ENCODE data around the gene CPNE4.

CPNE4 gene

DNA sequence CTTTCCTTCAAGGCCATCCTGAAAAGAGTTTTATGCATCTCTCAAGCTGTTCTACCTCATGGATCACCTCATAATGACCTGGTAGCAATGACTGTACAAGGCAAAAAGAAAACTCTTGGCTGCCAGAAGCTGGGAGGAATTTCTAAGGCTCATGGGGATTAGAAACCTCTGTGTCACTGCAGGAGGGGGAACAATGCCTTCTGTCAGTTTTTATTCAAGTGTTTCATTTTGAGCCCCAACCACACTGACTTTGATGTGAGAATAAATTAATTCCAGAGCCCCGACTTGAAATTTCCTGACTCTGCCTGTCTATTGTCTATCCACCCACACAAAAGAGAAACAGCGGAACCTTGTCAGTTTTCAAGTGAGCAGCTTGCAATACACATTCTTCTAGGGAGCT is 473.3 kb downstream of the CPNE4 start:
- no peak for DNase-seq
- no peak overlapping the region for H3K27ac Mint-ChIP-seq

DNA sequence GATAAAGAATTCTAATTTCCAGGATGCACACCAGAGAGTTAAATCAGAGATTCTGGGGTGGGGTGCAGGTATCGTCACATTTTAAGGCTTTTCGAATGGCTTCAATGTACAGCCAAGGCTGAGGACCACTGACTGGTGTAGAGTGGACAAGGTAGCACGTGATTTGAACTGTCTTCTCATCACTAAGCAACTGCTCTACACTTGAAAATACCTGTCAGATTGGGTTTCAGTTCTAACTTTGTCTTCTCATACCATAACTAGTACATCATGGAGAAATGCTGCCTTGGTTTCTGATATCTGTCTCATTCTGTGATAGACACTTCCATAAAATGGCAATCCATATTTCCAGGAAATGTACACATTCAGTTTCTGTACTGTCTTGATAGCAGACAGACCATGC is 474.0 kb downstream of the CPNE4 start:
- H3K27ac Mint-ChIP-seq = no peak overlapping the region
- H3K4me3 Mint-ChIP-seq = no peak overlapping the region
- peaks cover 60% of the 10 kb centered on the region for H3K27me3 Mint-ChIP-seq
- no peaks in the 10 kb centered on the region for H3K9me3 Mint-ChIP-seq
- DNase-seq = no peak
- no peaks in the 10 kb centered on the region for H3K4me1 Mint-ChIP-seq (ENCODE audit: low read depth)
- H3K36me3 Mint-ChIP-seq (ENCODE audit: low read depth) = no peaks in the 10 kb centered on the region

More for the DNA sequence above, 473.3 kb downstream of the CPNE4 start:
- Mint-ChIP-seq H3K9me3 (no peaks in the 10 kb centered on the region), H3K36me3 (ENCODE audit: low read depth) (no peaks in the 10 kb centered on the region), H3K27me3 (peaks cover 65% of the 10 kb centered on the region), H3K4me3 (no peak overlapping the region), H3K4me1 (ENCODE audit: low read depth) (no peaks in the 10 kb centered on the region)

DNA sequence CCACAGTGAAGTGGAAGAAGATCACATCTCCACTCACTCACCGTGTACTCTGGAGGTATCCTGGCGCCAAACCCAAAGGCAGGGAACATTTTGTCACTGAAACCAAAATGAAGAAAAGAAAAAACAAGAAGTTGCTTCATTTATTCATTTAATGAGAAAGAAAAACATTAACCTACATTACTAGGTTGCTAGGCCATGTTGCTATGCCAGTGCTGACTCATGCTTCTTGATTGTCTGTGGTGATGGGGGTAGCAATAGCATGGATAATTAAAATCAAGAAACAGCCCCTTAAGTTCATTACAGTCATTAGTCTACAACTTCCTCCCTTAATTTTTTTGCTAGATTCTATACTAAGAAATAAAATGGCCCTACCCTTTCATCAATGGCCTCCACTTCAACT is 479.4 kb downstream of the CPNE4 start:
- no peak for DNase-seq
- H3K27ac Mint-ChIP-seq = no peak overlapping the region
- no peaks in the 10 kb centered on the region for H3K4me1 Mint-ChIP-seq (ENCODE audit: low read depth)
- H3K9me3 Mint-ChIP-seq = no peaks in the 10 kb centered on the region
- H3K27me3 Mint-ChIP-seq = peaks cover 25% of the 10 kb centered on the region
- H3K4me3 Mint-ChIP-seq = no peak overlapping the region
- no peaks in the 10 kb centered on the region for H3K36me3 Mint-ChIP-seq (ENCODE audit: low read depth)

DNA sequence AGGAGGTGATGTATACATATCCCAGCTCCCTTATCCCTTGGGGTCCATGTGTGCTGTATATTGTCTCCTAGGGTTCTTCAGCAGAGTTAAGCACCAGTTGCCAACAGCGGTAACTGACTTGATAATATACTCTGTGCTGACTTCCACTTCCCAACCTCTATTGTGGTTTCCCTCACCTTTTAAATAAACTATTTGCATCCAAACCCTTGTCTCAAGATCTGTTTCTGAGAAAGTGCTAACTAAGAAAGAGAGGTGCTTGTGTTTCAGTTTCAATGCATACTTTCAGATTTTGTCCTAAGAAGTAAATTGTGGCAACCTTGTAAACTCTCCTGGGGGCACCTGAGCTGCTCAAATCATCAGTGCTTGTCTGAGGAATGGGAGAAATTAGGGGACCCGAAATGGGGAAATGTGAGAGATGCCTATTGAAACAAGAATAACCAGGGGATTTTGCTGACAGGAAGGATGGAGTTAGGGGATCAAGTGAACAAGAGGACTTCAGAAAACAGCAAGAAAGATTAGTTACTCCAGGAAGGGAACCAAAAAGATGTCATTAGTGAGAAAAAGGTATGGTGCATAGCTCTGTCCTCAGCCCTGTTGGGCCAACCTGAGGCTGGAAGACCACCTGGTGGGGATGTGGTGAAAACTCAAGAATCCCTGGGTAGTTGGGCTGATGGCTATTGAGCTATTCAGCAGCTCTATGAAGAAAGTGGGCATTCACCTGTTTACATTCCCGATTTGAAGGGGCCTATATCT is 481.1 kb downstream of the CPNE4 start:
- Mint-ChIP-seq H3K4me3 (no peak overlapping the region), H3K27ac (no peak overlapping the region), H3K9me3 (no peaks in the 10 kb centered on the region), H3K36me3 (ENCODE audit: low read depth) (no peaks in the 10 kb centered on the region), H3K4me1 (ENCODE audit: low read depth) (no peaks in the 10 kb centered on the region), H3K27me3 (peaks cover 14% of the 10 kb centered on the region)
- DNase-seq = no peak

DNA sequence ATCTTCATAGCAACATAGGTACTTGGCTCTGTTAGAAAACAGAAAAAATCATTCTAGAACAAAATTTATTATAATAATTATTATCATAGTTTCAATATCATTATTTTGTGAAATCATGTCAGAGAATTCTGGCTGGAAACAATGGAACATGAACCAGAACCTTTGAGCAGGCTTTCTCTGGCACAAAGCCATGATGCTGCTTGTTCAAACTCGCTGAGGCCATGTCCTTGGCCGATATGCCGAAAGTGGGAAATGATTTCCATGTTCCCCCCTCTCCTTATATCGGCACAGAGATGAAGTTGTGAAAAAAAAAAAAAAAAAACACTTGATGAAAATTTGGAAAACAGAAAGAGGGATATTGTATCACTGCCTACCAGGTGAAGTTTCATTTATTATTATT is 483.1 kb downstream of the CPNE4 start:
- H3K36me3 Mint-ChIP-seq (ENCODE audit: low read depth) = no peaks in the 10 kb centered on the region
- DNase-seq = no peak
- no peaks in the 10 kb centered on the region for H3K9me3 Mint-ChIP-seq
- H3K4me3 Mint-ChIP-seq = no peak overlapping the region
- H3K27me3 Mint-ChIP-seq = peaks cover 16% of the 10 kb centered on the region
- no peak overlapping the region for H3K27ac Mint-ChIP-seq
- H3K4me1 Mint-ChIP-seq (ENCODE audit: low read depth) = no peaks in the 10 kb centered on the region

DNA sequence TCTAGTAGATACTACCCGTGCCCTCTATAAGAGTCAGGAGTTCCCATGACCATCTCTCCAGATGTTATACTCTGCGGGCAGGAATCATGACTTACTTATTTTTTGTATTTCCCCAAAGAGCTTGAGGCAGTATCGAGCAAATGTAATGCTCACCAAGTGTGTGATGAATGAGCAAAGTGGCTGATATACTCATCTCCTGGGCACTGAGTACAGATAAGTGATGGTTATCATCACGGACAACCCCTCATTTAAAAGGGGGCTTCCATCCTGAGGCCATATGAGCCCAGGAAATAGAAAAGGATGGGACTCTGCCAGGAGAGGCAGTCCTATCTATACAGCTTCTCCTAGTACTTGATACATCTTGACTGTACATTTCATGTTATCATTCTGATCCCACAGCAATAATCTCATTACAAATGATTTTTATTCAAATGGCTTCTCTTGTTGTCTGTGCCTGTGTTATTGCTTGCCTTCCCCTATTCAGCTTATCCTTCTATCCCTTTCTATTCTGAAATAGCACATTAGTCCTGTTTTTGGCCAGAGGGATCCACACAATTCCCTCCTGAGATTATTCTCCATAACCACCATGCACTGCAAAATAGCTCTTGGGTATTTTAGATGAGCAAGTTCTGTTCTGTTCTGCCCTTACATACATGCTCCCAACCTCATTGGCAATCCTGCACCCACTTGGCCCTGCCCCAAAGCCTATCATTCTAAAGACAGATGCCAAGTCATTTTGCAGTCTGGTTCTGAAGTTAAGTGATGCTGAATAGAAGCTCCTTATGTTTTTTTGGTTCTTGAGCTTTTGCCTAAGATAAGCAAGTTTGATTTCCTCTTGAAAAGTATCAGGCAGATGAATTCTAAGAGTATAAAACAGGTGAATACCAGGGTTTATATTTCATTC is 484.0 kb downstream of the CPNE4 start:
- no peaks in the 10 kb centered on the region for H3K9me3 Mint-ChIP-seq
- H3K27ac Mint-ChIP-seq = no peak overlapping the region
- no peaks in the 10 kb centered on the region for H3K4me1 Mint-ChIP-seq (ENCODE audit: low read depth)
- no peak for DNase-seq
- peaks cover 21% of the 10 kb centered on the region for H3K27me3 Mint-ChIP-seq
- no peak overlapping the region for H3K4me3 Mint-ChIP-seq
- no peaks in the 10 kb centered on the region for H3K36me3 Mint-ChIP-seq (ENCODE audit: low read depth)

DNA sequence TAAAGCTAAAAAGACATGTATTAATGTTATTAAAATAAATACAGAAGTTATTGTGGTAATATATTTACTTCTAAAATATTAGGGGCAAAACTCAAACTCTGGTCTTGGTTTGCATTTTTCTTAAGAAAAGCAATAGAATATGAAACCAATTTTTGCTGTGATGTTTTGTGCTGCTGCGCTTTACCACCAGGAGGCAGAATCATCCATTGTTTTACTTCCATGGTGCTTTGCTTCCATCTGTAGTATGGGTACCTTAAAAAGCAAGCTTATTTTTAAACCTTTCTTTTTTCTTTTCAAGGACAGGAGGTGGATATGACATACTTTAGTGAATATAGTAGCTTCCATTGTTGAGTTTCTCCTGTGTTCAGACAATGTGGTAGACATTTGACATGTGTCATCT is 485.5 kb downstream of the CPNE4 start:
- H3K9me3 Mint-ChIP-seq = no peaks in the 10 kb centered on the region
- H3K4me1 Mint-ChIP-seq (ENCODE audit: low read depth) = no peaks in the 10 kb centered on the region

DNA sequence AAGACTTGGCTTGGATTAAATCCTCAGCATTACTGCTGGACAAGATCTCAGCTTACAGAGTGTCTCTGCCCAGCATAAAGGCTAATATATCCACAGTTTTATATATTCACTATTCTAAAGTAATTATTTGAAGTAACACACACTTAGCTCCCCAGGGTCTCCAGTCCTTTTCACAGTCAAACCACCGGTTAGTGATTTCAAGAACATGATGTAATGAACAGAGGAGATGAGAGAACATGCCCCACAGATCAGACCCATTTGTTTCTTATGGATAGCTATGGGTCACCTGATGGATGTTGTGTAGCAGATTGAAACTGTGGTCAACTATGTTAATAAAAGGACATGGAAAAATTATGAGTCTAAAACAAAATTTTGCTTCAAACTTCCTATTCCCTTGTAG is 487.2 kb downstream of the CPNE4 start:
- DNase-seq = no peak
- Mint-ChIP-seq H3K9me3 (no peaks in the 10 kb centered on the region), H3K36me3 (ENCODE audit: low read depth) (no peaks in the 10 kb centered on the region), H3K4me1 (ENCODE audit: low read depth) (no peaks in the 10 kb centered on the region), H3K27ac (no peak overlapping the region), H3K4me3 (no peak overlapping the region), H3K27me3 (peaks cover 20% of the 10 kb centered on the region)

More for the DNA sequence above, 485.5 kb downstream of the CPNE4 start:
- Mint-ChIP-seq H3K27ac (no peak overlapping the region), H3K27me3 (peaks cover 23% of the 10 kb centered on the region), H3K36me3 (ENCODE audit: low read depth) (no peaks in the 10 kb centered on the region), H3K4me3 (no peak overlapping the region)
- no peak for DNase-seq

DNA sequence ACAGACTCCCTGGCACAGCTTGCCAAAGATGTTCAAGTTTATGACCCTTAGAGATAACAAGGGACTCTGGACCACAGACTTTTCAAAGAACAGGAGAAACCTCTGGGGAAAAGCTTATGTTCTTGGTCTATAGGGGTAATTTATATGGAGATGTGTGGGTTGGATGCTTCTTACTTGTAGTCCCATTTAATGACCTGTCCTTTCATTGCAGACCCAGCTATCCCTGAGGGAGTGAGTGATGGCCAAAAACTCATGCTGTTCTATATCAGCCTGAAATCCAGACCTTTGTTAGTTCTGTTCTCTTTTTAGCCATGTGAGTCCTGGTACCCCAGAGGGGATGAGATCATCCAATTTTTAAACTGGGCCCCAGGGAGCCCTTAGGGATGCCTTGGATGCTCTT is 488.4 kb downstream of the CPNE4 start:
- no peak overlapping the region for H3K27ac Mint-ChIP-seq

DNA sequence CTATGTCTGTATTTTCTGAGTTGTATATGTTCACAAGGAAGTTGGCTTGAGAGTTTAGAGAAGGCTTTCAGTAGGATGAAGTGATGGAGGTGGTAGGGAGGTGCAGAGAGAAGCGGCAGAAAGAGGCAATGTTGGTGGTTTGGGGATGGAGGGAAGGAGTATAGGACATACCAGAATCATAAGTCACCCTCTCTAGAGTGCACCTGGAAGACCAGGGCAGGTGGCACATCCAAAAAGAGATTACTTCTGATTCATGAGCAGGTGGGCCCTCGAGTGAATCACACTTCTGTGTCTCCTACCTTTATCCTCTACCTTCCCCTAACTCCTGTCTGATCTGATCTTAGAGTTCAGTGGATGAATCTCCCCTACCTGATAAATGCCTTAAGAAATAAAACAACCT is 490.3 kb downstream of the CPNE4 start:
- peaks cover 37% of the 10 kb centered on the region for H3K27me3 Mint-ChIP-seq
- no peaks in the 10 kb centered on the region for H3K4me1 Mint-ChIP-seq (ENCODE audit: low read depth)
- no peaks in the 10 kb centered on the region for H3K36me3 Mint-ChIP-seq (ENCODE audit: low read depth)
- no peak overlapping the region for H3K4me3 Mint-ChIP-seq
- DNase-seq = no peak
- H3K27ac Mint-ChIP-seq = no peak overlapping the region
- H3K9me3 Mint-ChIP-seq = no peaks in the 10 kb centered on the region

More for the DNA sequence above, 488.4 kb downstream of the CPNE4 start:
- Mint-ChIP-seq H3K27me3 (peaks cover 24% of the 10 kb centered on the region), H3K4me1 (ENCODE audit: low read depth) (no peaks in the 10 kb centered on the region), H3K4me3 (no peak overlapping the region), H3K9me3 (no peaks in the 10 kb centered on the region), H3K36me3 (ENCODE audit: low read depth) (no peaks in the 10 kb centered on the region)
- DNase-seq = no peak

DNA sequence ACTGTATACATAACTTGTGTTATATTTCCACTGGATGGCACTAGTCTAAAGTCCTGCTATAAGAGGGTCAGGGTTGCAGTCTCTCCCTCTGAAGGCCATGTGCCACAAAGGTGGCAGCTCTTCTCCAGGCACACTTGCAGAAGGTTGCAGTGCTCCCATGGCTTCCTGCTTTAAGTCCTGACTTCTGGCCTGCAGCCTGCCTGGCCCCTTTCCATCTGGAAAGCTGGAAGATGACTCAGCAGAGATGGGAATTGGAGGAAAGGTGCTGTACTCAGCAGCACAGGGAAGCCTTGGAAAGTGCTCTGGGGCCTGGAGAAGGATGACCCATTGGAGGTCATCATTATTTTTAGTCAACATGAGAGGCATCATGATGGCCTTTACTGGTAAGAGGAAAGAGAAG is 491.1 kb downstream of the CPNE4 start:
- no peak overlapping the region for H3K27ac Mint-ChIP-seq
- H3K4me3 Mint-ChIP-seq = no peak overlapping the region
- H3K36me3 Mint-ChIP-seq (ENCODE audit: low read depth) = no peaks in the 10 kb centered on the region
- H3K9me3 Mint-ChIP-seq = no peaks in the 10 kb centered on the region
- H3K27me3 Mint-ChIP-seq = peaks cover 42% of the 10 kb centered on the region
- H3K4me1 Mint-ChIP-seq (ENCODE audit: low read depth) = no peaks in the 10 kb centered on the region
- DNase-seq = no peak

DNA sequence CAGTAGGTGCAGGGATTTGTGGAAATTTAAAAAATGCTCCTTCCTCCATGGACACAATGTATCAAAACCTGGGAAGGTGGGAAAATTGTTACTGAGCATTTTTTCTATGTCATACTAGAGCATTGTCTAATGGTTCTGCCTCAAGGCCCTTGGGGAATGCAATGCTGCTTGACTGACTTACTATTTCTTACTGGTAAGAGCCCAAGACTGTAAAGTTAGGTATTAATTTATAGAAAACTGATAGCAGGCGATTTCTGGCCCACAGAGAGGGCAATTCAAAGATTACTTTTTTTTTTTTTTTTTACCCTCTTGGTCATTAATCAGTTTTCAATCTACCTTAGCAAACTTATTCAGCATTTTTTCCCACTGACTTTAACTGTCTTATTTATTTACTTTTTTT is 493.5 kb downstream of the CPNE4 start:
- Mint-ChIP-seq H3K9me3 (no peaks in the 10 kb centered on the region), H3K27me3 (peaks cover 43% of the 10 kb centered on the region), H3K27ac (no peak overlapping the region), H3K36me3 (ENCODE audit: low read depth) (no peaks in the 10 kb centered on the region), H3K4me1 (ENCODE audit: low read depth) (no peaks in the 10 kb centered on the region), H3K4me3 (no peak overlapping the region)
- DNase-seq = no peak

DNA sequence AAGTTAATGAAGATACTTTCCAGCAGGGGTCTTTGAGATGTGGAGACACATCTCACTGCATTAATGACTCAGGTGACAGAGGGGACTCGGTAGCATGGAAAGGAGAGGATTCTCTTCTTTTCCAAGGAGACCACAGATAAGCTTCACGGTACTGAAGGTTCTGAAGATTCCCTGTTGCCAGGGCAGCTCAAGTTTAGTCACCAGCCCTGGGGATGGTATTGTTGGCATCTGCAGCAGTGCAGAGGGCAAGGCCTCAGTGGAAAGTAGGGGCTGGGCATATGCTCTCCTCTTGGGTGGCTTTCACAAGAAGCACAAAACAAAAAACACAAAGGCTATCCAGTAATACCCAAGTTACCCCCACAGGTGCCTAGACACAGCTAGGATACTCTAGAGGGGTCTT is 494.0 kb downstream of the CPNE4 start:
- H3K36me3 Mint-ChIP-seq (ENCODE audit: low read depth) = no peaks in the 10 kb centered on the region
- H3K27me3 Mint-ChIP-seq = peaks cover 45% of the 10 kb centered on the region
- H3K4me1 Mint-ChIP-seq (ENCODE audit: low read depth) = no peaks in the 10 kb centered on the region
- H3K4me3 Mint-ChIP-seq = no peak overlapping the region
- H3K27ac Mint-ChIP-seq = no peak overlapping the region
- no peaks in the 10 kb centered on the region for H3K9me3 Mint-ChIP-seq
- no peak for DNase-seq

DNA sequence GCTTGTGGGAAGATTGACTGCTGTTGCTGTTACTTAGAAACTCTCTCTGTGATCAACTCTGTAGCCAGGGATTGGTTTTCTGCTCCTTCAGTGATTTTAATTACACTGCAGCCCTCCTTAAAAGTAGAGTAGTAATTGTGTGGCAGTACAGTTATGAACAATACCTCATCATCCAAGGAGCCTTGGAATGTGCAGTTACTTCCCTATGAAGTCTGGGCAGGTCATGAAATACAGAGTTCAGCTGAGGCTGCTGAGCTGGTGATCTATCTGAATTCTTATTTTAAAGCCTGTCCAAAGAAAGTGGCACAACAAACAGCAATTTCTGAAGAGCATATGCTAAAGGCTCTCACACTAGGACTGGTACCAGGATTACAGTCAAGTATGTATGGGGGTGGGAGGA is 494.7 kb downstream of the CPNE4 start:
- Mint-ChIP-seq H3K36me3 (ENCODE audit: low read depth) (no peaks in the 10 kb centered on the region), H3K27me3 (peaks cover 49% of the 10 kb centered on the region), H3K4me3 (no peak overlapping the region), H3K27ac (no peak overlapping the region), H3K4me1 (ENCODE audit: low read depth) (no peaks in the 10 kb centered on the region), H3K9me3 (no peaks in the 10 kb centered on the region)
- DNase-seq = no peak

DNA sequence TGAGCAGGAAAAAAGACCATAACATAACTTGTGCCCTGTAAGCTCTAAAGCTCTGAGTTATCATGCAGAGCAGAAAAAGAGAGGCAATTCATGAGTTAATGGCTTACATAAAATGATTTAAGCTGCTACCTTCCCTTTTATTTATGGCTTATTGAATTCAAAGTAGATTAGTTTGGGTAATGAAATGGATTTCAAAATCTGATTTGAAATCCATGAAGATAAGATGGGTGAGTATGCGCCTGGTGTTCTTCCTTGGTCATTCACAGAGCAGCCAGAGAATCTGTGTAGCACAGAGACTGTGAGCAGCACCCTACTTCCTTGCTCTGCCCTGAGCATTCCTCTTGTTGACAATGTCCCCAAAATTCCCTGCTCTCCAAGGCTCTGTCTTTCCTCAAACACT is 495.8 kb downstream of the CPNE4 start:
- Mint-ChIP-seq H3K27me3 (peaks cover 44% of the 10 kb centered on the region), H3K27ac (no peak overlapping the region), H3K4me3 (no peak overlapping the region), H3K4me1 (ENCODE audit: low read depth) (no peaks in the 10 kb centered on the region), H3K9me3 (no peaks in the 10 kb centered on the region), H3K36me3 (ENCODE audit: low read depth) (no peaks in the 10 kb centered on the region)
- DNase-seq = no peak
